HepG2 (cell line): ENCODE results near the gene PLGLB2. TPM values are rescaled to one million over a fixed set of nuclear protein-coding genes. Genes with fewer than 3 reads are reported as not detected.
"Not testable (repeated sequence)": the region's sequence is repeated elsewhere in the genome, so short reads cannot be mapped to it uniquely, and the experiment has no call there.

ENCODE experiments used
- ATAC-seq: fragments of 200-7000 bp; cut with Tn5 transposase; 3 replicates; pipeline ENCODE4 v1.9.1; 2020; ENCODE audit warnings: mild to moderate bottlenecking, moderate library complexity
- BruUV-seq: library from RNA; stranded (reverse); fragments of 400-500 nt; replicated peaks from 2 replicates; lab custom pipeline; 2021; lab: Mats Ljungman, UMichigan
- CTCF ChIA-PET: fragments of 300-600 bp; formaldehyde crosslinking; extraction: SDS; loops from one replicate; lab custom pipeline; 2021; ENCODE audit warnings: low total read pairs, inconsistent platforms, low intra/inter-chr PET ratio; lab: Yijun Ruan, JAX
- POLR2A ChIA-PET: fragments of 350-600 bp; sonication (Branson Sonifier 250); formaldehyde crosslinking; loops from one replicate; lab custom pipeline; 2020; ENCODE audit warnings: antibody characterized with exemption, inconsistent platforms; lab: Yijun Ruan, JAX
- DNase-seq: peaks from one replicate; pipeline ENCODE4 v3.0.0-alpha.2; 2015; ENCODE audit warnings: low spot score
- FAIRE-seq: peaks from 3 replicates; lab custom pipeline; 2011; peaks lifted over from hg19 to GRCh38; lab: Jason Lieb, UNC
- H2AFZ ChIP-seq: one replicate; pipeline ENCODE4 v1.6.1; 2011; ENCODE audit warnings: low read length, inconsistent platforms
- H3K27ac ChIP-seq: fragments of 300-600 bp; 3 replicates; pipeline ENCODE4 v1.8.0; 2011; ENCODE audit warnings: mixed run types, mild to moderate bottlenecking, mixed read lengths, low read length, inconsistent platforms; ENCODE audit not compliant: insufficient read depth; ENCODE audit errors: extremely low read length
- H3K27me3 ChIP-seq, 2 experiments: fragments of 200-600 bp in 1 of 2; 2 replicates in 1 of 2; 3 replicates in 1 of 2; pipeline versions ENCODE4 v1.6.0 to v1.8.0; 2011; ENCODE audit warnings: low read length in 2 of 2, mild to moderate bottlenecking in 2 of 2, moderate library complexity in 2 of 2, inconsistent platforms in 1 of 2; ENCODE audit not compliant: insufficient read depth in 2 of 2, control insufficient read depth in 1 of 2
- H3K36me3 ChIP-seq, 2 experiments: fragments of 200-600 bp in 1 of 2; replicated peaks in 1 of 2; 2 replicates in 1 of 2; 3 replicates in 1 of 2; pipeline versions ENCODE4 v1.5.1 to v1.8.0; 2011; ENCODE audit warnings: low read length in 2 of 2, inconsistent platforms in 1 of 2; ENCODE audit not compliant: insufficient read depth in 2 of 2, control insufficient read depth in 1 of 2
- H3K4me1 ChIP-seq: 2 replicates; pipeline ENCODE4 v1.5.1; 2012; ENCODE audit warnings: low read length, inconsistent platforms; ENCODE audit not compliant: insufficient read depth
- H3K4me2 ChIP-seq: 2 replicates; pipeline ENCODE4 v1.6.0; 2011; ENCODE audit warnings: low read depth, low read length, inconsistent platforms
- H3K4me3 ChIP-seq, 3 experiments: fragments of 200-600 bp in 1 of 3; sonication (generic), shearing (Covaris generic) in 1 of 3; replicated peaks in 1 of 3; 2 replicates each; pipeline ENCODE4 v1.5.1; 2011 to 2016; ENCODE audit warnings: low read length in 3 of 3, inconsistent platforms in 2 of 3, low read depth in 2 of 3, mild to moderate bottlenecking in 2 of 3, control low read depth in 1 of 3, mixed read lengths in 1 of 3; ENCODE audit not compliant: insufficient read depth in 1 of 3
- H3K79me2 ChIP-seq: one replicate; pipeline ENCODE4 v1.6.1; 2011; ENCODE audit warnings: low read length, inconsistent platforms; ENCODE audit not compliant: insufficient read depth
- H3K9ac ChIP-seq: 2 replicates; pipeline ENCODE4 v1.6.0; 2011; ENCODE audit warnings: mild to moderate bottlenecking, low read depth, low read length, inconsistent platforms; ENCODE audit not compliant: insufficient read depth
- H3K9me3 ChIP-seq: 2 replicates; pipeline ENCODE4 v1.5.1; 2012; ENCODE audit warnings: mild to moderate bottlenecking, low read length
- H4K20me1 ChIP-seq: 2 replicates; pipeline ENCODE4 v1.6.0; 2011; ENCODE audit warnings: inconsistent platforms, mild to moderate bottlenecking, low read length, moderate library complexity; ENCODE audit not compliant: insufficient read depth
- FOSL2 ChIP-seq: sonication (generic); formaldehyde crosslinking; IDR thresholded peaks from 2 replicates; pipeline ENCODE4 v1.4.0; 2020; ENCODE audit warnings: missing genetic modification reagents
- WGBS: methylation state at CpG from one replicate; pipeline ENCODE4 v1.1.6; 2017; ENCODE audit warnings: low lambda C conversion rate; 5-methylcytosine and 5-hydroxymethylcytosine counted together
- in situ Hi-C: cut with HindIII; loops from 2 replicates; pipeline ENCODE4 v1.10.0; 2017; ENCODE audit warnings: low pct_unique_long_range_greater_than_20kb; ENCODE audit not compliant: extremely low pct_ligation_motif_present
- intact Hi-C: fragments of 100-400 bp; cut with micrococcal nuclease; formaldehyde crosslinking; loops from one replicate; pipeline ENCODE4 v1.10.0; 2022; ENCODE audit not compliant: unreplicated experiment
- polyA plus RNA-seq, 8 experiments: library from polyadenylated mRNA; depleted of rRNA in 3 of 8; stranded (reverse) in 7 of 8; unstranded in 1 of 8; fragments of >200 nt; fragmentation: Illumina TruSeq in 4 of 8; extraction: Trizol in 4 of 8; gene quantifications; 2 replicates each; pipeline versions ENCODE4 v1.2.1 to v1.2.3, GENCODE V29; 2011 to 2016; ENCODE audit warnings: low read depth in 4 of 8, missing spikeins in 1 of 8, mixed read lengths in 1 of 8; ENCODE audit not compliant: insufficient read depth in 1 of 8
- total RNA-seq, 5 experiments: library from RNA; depleted of rRNA; stranded (reverse); fragments of >200 nt; fragmentation: Illumina TruSeq; extraction: Trizol; gene quantifications; 2 replicates each; pipeline ENCODE4 v1.2.3, GENCODE V29; 2016; ENCODE audit warnings: low read depth in 1 of 5
- TF ChIP-seq, protein P1 (sequence below), 2 experiments: fragments of 450-650 bp in 1 of 2; sonication (generic) in 1 of 2; formaldehyde crosslinking; IDR thresholded peaks; 2 replicates each; pipeline versions ENCODE4 v1.5.0 to v1.8.0; 2020 to 2022; ENCODE audit warnings: mild to moderate bottlenecking in 1 of 2, missing genetic modification reagents in 1 of 2

The PLGLB2 gene
- total and polyA plus RNA-seq, 2 of the 13 experiments (the other 11 are each of a cell fraction or from before 2014, with no cell fraction given): 0.07 to 0.25 TPM

DNA sequence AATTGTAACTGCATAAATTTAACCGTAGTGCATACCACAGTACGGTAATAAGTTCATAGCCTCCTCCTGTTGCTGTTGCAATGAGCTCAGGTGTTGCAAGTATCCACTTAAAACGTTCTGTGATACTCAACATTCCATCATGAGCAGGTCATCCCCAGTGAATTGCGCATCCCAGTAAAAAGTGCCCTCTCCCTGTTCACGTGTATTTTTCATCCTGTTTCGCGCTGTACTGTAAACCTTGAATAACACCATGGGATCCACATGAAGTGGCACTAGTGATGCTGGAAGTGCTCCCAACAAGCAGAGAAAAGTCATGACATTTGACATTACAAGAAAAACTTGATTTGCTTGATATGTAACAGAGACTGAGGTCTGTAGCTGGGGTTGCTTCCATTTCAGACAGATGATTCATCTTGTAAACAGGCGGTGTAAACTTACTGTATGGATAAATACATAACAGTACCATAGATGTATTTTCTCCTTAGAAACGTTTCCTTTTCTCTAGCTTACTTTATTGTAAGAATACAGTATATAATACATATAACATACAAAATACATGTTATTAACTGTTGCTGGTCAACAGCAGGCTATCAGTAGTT lies 2.4 kb upstream of the PLGLB2 start:
- H3K9me3 ChIP-seq, H3K36me3 ChIP-seq, H3K27ac ChIP-seq, FAIRE-seq, CTCF ChIA-PET, intact Hi-C loops, BruUV-seq, H3K4me3 ChIP-seq, H4K20me1 ChIP-seq: not testable (repeated sequence)
- TF ChIP-seq, protein P1, sequence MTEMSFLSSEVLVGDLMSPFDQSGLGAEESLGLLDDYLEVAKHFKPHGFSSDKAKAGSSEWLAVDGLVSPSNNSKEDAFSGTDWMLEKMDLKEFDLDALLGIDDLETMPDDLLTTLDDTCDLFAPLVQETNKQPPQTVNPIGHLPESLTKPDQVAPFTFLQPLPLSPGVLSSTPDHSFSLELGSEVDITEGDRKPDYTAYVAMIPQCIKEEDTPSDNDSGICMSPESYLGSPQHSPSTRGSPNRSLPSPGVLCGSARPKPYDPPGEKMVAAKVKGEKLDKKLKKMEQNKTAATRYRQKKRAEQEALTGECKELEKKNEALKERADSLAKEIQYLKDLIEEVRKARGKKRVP (CRISPR knock-in tag; IDR thresholded peaks at IDR 0.05): peak in 1 of 2 experiments; percentile 61; a peak in 2 of 4 replicates
- peak; percentile 39 for TF ChIP-seq FOSL2 (CRISPR knock-in tag)
- TF ChIP-seq, all 625 proteins: peak for 2; not testable (repeated sequence) for 623
- WGBS: 7% methylated on average over 5 of the region's 9 CpGs
- POLR2A ChIA-PET, DNase-seq, H3K79me2 ChIP-seq, H3K27me3 ChIP-seq, ATAC-seq, H2AFZ ChIP-seq, H3K4me1 ChIP-seq, H3K9ac ChIP-seq, in situ Hi-C loops, H3K4me2 ChIP-seq: not testable (repeated sequence)

- H2AFZ ChIP-seq, H3K9ac ChIP-seq, H3K27me3 ChIP-seq, H3K4me2 ChIP-seq, DNase-seq, H3K27ac ChIP-seq, H3K79me2 ChIP-seq, H3K4me3 ChIP-seq, POLR2A ChIA-PET, H4K20me1 ChIP-seq, CTCF ChIA-PET, in situ Hi-C loops, BruUV-seq, H3K36me3 ChIP-seq, ATAC-seq, FAIRE-seq, H3K9me3 ChIP-seq, intact Hi-C loops, H3K4me1 ChIP-seq: not testable (repeated sequence)
- 87% methylated on average over 2 of the region's 8 CpGs for WGBS
These were observed 637 bp downstream of the PLGLB2 start for GRCh38 chr2:87748524-87748923.

DNA sequence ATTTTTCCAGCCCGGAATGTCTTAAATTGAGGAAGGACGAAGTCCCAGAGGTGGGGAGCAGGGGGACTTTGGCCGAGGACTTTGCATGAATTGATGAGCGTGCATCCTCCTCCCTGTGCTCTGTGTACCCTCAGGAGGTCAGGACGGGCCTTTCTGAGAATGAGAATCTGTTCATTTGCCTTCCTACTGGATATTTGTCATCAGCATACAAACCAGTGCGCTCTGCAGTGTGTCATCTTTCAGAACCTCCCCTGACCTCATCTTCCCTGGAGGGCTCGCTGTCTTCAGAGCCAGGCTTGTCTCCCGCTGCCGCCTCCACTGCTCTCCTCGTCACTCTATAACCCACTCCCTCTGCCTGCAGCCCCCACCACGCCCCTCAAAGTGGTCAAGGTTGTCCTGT lies 2.7 kb downstream of the PLGLB2 start:
- H3K36me3 ChIP-seq, H3K4me2 ChIP-seq, CTCF ChIA-PET, in situ Hi-C loops, intact Hi-C loops, H3K27me3 ChIP-seq, BruUV-seq, POLR2A ChIA-PET, FAIRE-seq, H3K4me1 ChIP-seq, H2AFZ ChIP-seq, H3K9me3 ChIP-seq, H3K9ac ChIP-seq, H3K79me2 ChIP-seq, H3K27ac ChIP-seq, DNase-seq, H3K4me3 ChIP-seq, H4K20me1 ChIP-seq: not testable (repeated sequence)
- WGBS: 25% methylated on average over 9 of the region's 11 CpGs
- peak; percentile 56; the same call in 2 of the 3 replicates for ATAC-seq
